ENCODE measurements around the gene CNKSR3. TPM values are rescaled to one million over a fixed set of nuclear protein-coding genes. Genes with fewer than 3 reads are reported as not detected.
A peak's percentile ranks its signal among the peaks of the same experiment; 100 is the strongest.

Gene CNKSR3
- total RNA-seq, 1 donor from 2014 or later = 2.0 TPM

- H3K4me1 Mint-ChIP-seq (ENCODE audit: low read depth, unreplicated experiment) = peaks cover 19% of the 10 kb centered on the region
- no peak overlapping the region for H3K4me3 Mint-ChIP-seq (ENCODE audit: unreplicated experiment)
- H3K27ac Mint-ChIP-seq (ENCODE audit: unreplicated experiment) = no peak overlapping the region
- H3K9me3 Mint-ChIP-seq (ENCODE audit: unreplicated experiment) = peaks cover 2% of the 10 kb centered on the region
- TF ChIP-seq CTCF (IDR thresholded peaks at IDR 0.05; ENCODE audit: partially characterized antibody, unreplicated experiment) = no peak
- H3K27me3 Mint-ChIP-seq (ENCODE audit: unreplicated experiment) = no peaks in the 10 kb centered on the region
- no peak for DNase-seq
- no peaks in the 10 kb centered on the region for H3K36me3 Mint-ChIP-seq (ENCODE audit: unreplicated experiment)
Observed at GRCh38 chr6:154450498-154450897, 60.0 kb downstream of the CNKSR3 start.

- H3K4me3 Mint-ChIP-seq (ENCODE audit: unreplicated experiment) = peak overlapping the region; percentile 63
- H3K27me3 Mint-ChIP-seq (ENCODE audit: unreplicated experiment) = no peaks in the 10 kb centered on the region
- DNase-seq = no peak
- peaks cover 2% of the 10 kb centered on the region for H3K9me3 Mint-ChIP-seq (ENCODE audit: unreplicated experiment)
- H3K36me3 Mint-ChIP-seq (ENCODE audit: unreplicated experiment) = no peaks in the 10 kb centered on the region
- H3K4me1 Mint-ChIP-seq (ENCODE audit: low read depth, unreplicated experiment) = peaks cover 19% of the 10 kb centered on the region
- peak; percentile 59 for TF ChIP-seq CTCF (IDR thresholded peaks at IDR 0.05; ENCODE audit: partially characterized antibody, unreplicated experiment)
- H3K27ac Mint-ChIP-seq (ENCODE audit: unreplicated experiment) = peak overlapping the region; percentile 69
Observed at GRCh38 chr6:154448448-154449096, 61.9 kb downstream of the CNKSR3 start.

- no peaks in the 10 kb centered on the region for H3K27me3 Mint-ChIP-seq (ENCODE audit: unreplicated experiment)
- H3K36me3 Mint-ChIP-seq (ENCODE audit: unreplicated experiment) = no peaks in the 10 kb centered on the region
- TF ChIP-seq CTCF (IDR thresholded peaks at IDR 0.05; ENCODE audit: partially characterized antibody, unreplicated experiment) = no peak
- H3K4me1 Mint-ChIP-seq (ENCODE audit: low read depth, unreplicated experiment) = peaks cover 17% of the 10 kb centered on the region
- peaks cover 2% of the 10 kb centered on the region for H3K9me3 Mint-ChIP-seq (ENCODE audit: unreplicated experiment)
- H3K27ac Mint-ChIP-seq (ENCODE audit: unreplicated experiment) = peak overlapping the region; percentile 69
- peak overlapping the region; percentile 26 for H3K4me3 Mint-ChIP-seq (ENCODE audit: unreplicated experiment)
- DNase-seq = no peak
Observed at GRCh38 chr6:154447954-154448353, 62.5 kb downstream of the CNKSR3 start.

- no peak for TF ChIP-seq CTCF (IDR thresholded peaks at IDR 0.05; ENCODE audit: partially characterized antibody, unreplicated experiment)
- Mint-ChIP-seq H3K27ac (ENCODE audit: unreplicated experiment) (no peak overlapping the region), H3K4me3 (ENCODE audit: unreplicated experiment) (no peak overlapping the region), H3K27me3 (ENCODE audit: unreplicated experiment) (no peaks in the 10 kb centered on the region), H3K9me3 (ENCODE audit: unreplicated experiment) (peaks cover 2% of the 10 kb centered on the region), H3K4me1 (ENCODE audit: low read depth, unreplicated experiment) (peaks cover 14% of the 10 kb centered on the region), H3K36me3 (ENCODE audit: unreplicated experiment) (no peaks in the 10 kb centered on the region)
- no peak for DNase-seq
Observed at GRCh38 chr6:154446984-154447383, 63.5 kb downstream of the CNKSR3 start.

- Mint-ChIP-seq H3K27ac (ENCODE audit: unreplicated experiment) (no peak overlapping the region), H3K4me1 (ENCODE audit: low read depth, unreplicated experiment) (peaks cover 14% of the 10 kb centered on the region), H3K4me3 (ENCODE audit: unreplicated experiment) (no peak overlapping the region), H3K36me3 (ENCODE audit: unreplicated experiment) (no peaks in the 10 kb centered on the region), H3K27me3 (ENCODE audit: unreplicated experiment) (no peaks in the 10 kb centered on the region), H3K9me3 (ENCODE audit: unreplicated experiment) (peaks cover 2% of the 10 kb centered on the region)
- no peak for TF ChIP-seq CTCF (IDR thresholded peaks at IDR 0.05; ENCODE audit: partially characterized antibody, unreplicated experiment)
- no peak for DNase-seq
Observed at GRCh38 chr6:154445417-154445816, 65.1 kb downstream of the CNKSR3 start.

All from glutamatergic neuron (in vitro differentiated cells).